ENCODE data around the gene ZNF593OS. TPM values are rescaled to one million over a fixed set of nuclear protein-coding genes. Genes with fewer than 3 reads are reported as not detected.

Gene ZNF593OS
- not detected in 2 replicates for polyA plus RNA-seq
- not detected in 2 replicates for polyA minus RNA-seq

DNA sequence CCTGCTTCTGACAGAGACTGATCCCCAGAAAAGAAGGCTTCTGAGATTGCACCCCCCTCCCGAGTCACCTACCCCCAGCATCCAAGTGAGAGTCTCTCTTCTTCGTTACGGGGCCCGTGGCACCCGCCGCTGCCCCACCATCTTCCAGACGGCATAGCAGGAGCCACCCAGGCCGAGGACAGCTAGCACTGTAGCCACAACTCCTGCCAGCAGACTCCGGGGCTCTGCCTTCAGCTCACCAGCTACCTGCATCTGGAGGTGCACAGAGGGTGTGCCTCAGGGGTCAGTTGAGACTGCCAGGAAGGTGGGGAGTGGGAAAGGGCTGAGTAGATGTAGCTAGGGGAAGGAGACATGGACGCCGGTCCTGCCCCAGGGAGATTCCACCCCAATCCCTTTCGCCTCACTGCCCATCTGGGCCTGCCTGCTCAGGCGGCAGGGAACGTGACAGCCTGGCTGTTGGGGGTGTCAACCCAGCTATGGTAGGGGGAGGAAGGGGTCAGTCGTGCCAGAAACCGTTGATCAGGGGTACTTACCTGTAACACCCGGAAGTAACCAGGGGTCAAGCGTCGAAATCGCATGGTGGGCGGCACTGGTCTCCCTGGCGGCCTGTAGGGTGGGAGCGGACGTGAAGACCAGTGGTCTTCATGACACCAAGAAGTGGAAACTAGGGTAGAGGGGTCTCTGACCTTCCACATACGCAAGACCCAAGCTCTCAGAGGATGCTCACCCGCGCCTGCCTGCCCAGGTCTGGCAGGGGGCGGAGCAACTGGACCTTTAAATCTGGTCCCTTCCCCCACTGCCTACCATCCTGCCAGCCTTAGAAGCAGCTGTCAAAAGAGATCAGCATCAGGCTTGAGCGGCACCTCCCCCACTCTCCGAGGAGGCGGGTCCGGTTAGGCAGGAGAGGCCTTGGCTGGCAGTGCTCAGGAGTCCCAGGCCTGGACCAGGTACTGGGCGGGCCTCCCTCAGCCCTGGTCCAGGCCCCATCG lies at the start of gene ZNF593OS:
Gene ZNF593OS, minus strand, starts transcription at position 749 of the 989 bp plus-strand sequence. Its CDS starts 171 bp downstream, at position 578.
- no peak within 1 kb of the TSS for H3K9ac ChIP-seq (ENCODE audit: low read length)
- no peaks in the 10 kb centered on the region for H4K20me1 ChIP-seq (ENCODE audit: insufficient read depth)
- TF ChIP-seq RAD21 (conservative IDR thresholded peaks at IDR 0.05): no peak
- TF ChIP-seq CTCF (IDR thresholded peaks at IDR 0.05; ENCODE audit: poor library complexity, severe bottlenecking): no peak
- TF ChIP-seq EZH2 (IDR thresholded peaks at IDR 0.05; ENCODE audit: borderline replicate concordance, insufficient read depth, low read length, poor library complexity, severe bottlenecking): no peak
- TF ChIP-seq POLR2AphosphoS5 (IDR thresholded peaks at IDR 0.05): no peak
- no peak for TF ChIP-seq EP300 (conservative IDR thresholded peaks at IDR 0.05; ENCODE audit: poor library complexity, severe bottlenecking)
- no peak for TF ChIP-seq MXI1 (conservative IDR thresholded peaks at IDR 0.05; ENCODE audit: poor library complexity, severe bottlenecking)
- no peak for TF ChIP-seq REST (IDR thresholded peaks at IDR 0.05; ENCODE audit: borderline replicate concordance)
- TF ChIP-seq SMC3 (conservative IDR thresholded peaks at IDR 0.05; ENCODE audit: poor library complexity): no peak
- no peak for TF ChIP-seq TAF1 (IDR thresholded peaks at IDR 0.05; ENCODE audit: low read depth)
- no peak within 1 kb of the TSS for H2AFZ ChIP-seq (ENCODE audit: low read depth, low read length)
- no peaks in the 10 kb centered on the region for H3K9me2 ChIP-seq (ENCODE audit: insufficient read depth, low read length)
- no peaks in the 10 kb centered on the region for H3F3A ChIP-seq (ENCODE audit: insufficient read depth, low read length, poor library complexity, severe bottlenecking)
- H3K9me3 ChIP-seq (ENCODE audit: low read length): no peaks in the 10 kb centered on the region
- H3K79me2 ChIP-seq (replicated peaks; ENCODE audit: insufficient read depth, low read length): no peaks in the 10 kb centered on the region
- peak within 1 kb of the TSS; percentile 94 for H3K4me3 ChIP-seq (ENCODE audit: low read length)
- peak within 1 kb of the TSS; percentile 82 for H3K4me2 ChIP-seq (ENCODE audit: low read length)
- H3K36me3 ChIP-seq (ENCODE audit: insufficient read depth, low read length): no peaks in the 10 kb centered on the region
- H3K27ac ChIP-seq (ENCODE audit: low read length): no peak within 1 kb of the TSS
- H3K27me3 ChIP-seq (ENCODE audit: insufficient read depth, low read depth, low read length): no peaks in the 10 kb centered on the region

GRCh38 chr1:26221094-26221493 lies 49.5 kb upstream of the ZNF593OS start:
- Histone ChIP-seq H3K9me2 (ENCODE audit: insufficient read depth, low read length) (no peaks in the 10 kb centered on the region), H3K36me3 (ENCODE audit: insufficient read depth, low read length) (no peaks in the 10 kb centered on the region), H4K20me1 (ENCODE audit: insufficient read depth) (no peaks in the 10 kb centered on the region), H3K4me2 (ENCODE audit: low read length) (no peak overlapping the region), H3F3A (ENCODE audit: insufficient read depth, low read length, poor library complexity, severe bottlenecking) (no peaks in the 10 kb centered on the region), H3K27ac (ENCODE audit: low read length) (no peak overlapping the region), H3K4me3 (ENCODE audit: low read length) (no peak overlapping the region), H3K9me3 (ENCODE audit: low read length) (no peaks in the 10 kb centered on the region), H3K9ac (ENCODE audit: low read length) (no peak overlapping the region), H3K27me3 (ENCODE audit: insufficient read depth, low read depth, low read length) (peaks cover 19% of the 10 kb centered on the region), H3K79me2 (replicated peaks; ENCODE audit: insufficient read depth, low read length) (no peaks in the 10 kb centered on the region), H2AFZ (ENCODE audit: low read depth, low read length) (no peak overlapping the region)
- TF ChIP-seq REST (IDR thresholded peaks at IDR 0.05; ENCODE audit: borderline replicate concordance): no peak
- TF ChIP-seq EZH2 (IDR thresholded peaks at IDR 0.05; ENCODE audit: borderline replicate concordance, insufficient read depth, low read length, poor library complexity, severe bottlenecking): no peak
- TF ChIP-seq SMC3 (conservative IDR thresholded peaks at IDR 0.05; ENCODE audit: poor library complexity): no peak
- TF ChIP-seq TAF1 (IDR thresholded peaks at IDR 0.05; ENCODE audit: low read depth): no peak
- no peak for TF ChIP-seq POLR2AphosphoS5 (IDR thresholded peaks at IDR 0.05)
- TF ChIP-seq EP300 (conservative IDR thresholded peaks at IDR 0.05; ENCODE audit: poor library complexity, severe bottlenecking): no peak
- TF ChIP-seq RAD21 (conservative IDR thresholded peaks at IDR 0.05): no peak
- no peak for TF ChIP-seq CTCF (IDR thresholded peaks at IDR 0.05; ENCODE audit: poor library complexity, severe bottlenecking)
- no peak for TF ChIP-seq MXI1 (conservative IDR thresholded peaks at IDR 0.05; ENCODE audit: poor library complexity, severe bottlenecking)

All from neural cell (in vitro differentiated cells).